HG02798 (cell line): ENCODE data around the gene C9orf43.
"Not testable (repeated sequence)": the region's sequence is repeated elsewhere in the genome, so short reads cannot be mapped to it uniquely, and the experiment has no call there.

Source experiments
- ATAC-seq: cut with Tn5 transposase; IDR thresholded peaks from one replicate; pipeline ENCODE4 v1.9.1; 2021; ENCODE audit warnings: mild to moderate bottlenecking; ENCODE audit not compliant: unreplicated experiment, poor library complexity

C9orf43 gene

DNA sequence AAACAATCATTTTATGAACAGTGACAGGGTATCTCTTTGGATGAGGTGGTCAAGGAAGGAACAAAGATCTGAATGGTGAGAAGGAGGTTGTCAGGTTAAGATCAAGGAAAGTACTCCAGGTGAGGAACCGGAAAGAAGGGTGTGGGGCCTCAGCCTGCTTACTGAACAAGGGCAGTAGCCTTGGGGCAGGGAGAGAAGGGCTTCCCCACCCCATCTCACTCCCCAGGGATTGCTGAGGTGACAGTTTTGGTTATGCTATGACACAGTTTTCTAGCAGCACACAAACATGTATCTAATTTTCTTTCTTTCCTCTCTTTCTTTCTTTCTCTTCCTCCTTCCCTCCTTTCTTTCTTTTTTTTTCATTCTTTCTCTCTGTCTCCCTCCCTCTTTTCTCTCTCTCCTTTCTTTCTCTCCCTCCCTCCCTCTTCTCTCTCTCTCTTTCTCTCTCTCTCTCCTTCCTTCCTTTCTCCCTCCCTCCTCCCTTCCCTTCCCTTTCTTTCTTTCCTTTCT lies 29.6 kb upstream of the C9orf43 start:
- peak; percentile 53 for ATAC-seq

DNA sequence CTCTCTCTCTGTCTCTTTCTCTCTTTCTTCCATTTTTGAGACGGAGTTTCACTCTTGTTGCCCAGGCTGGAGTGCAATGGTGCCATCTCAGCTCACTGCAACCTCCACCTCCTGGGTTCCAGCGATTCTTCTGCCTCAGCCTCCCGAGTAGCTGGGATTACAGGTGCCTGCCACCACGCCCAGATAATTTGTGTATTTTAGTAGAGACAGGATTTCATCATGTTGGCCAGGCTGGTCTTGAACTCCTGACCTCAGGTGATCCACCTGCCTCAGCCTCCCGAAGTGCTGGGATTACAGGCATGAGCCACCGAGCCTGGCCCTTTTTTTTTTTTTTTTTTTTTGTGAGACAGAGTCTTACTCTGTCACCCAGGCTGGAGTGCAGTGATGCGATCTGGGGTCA lies 29.1 kb upstream of the C9orf43 start:
- ATAC-seq: not testable (repeated sequence)

DNA sequence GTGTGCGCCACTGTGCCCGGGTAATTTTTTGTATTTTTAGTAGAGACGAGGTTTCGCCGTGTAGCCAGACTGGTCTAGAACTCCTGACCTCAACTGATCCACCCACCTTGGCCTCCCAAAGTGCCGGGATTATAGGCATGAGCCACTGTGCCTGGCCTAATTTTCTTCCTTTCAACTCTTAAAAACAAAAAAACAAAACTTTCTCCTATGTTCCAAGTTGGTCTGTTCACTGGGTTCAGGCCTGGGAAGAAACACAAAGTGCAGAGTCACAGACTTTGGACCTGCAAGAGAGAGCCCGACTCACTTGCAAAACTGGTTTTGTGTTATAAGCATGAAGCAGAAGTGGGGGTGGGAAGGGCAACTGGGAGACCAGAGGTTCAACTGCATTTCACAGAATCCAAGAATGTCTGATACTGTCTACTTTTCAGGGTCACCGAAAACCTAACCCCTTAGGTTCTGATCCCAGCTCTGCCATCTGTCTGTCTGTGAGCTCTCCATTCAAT lies 28.6 kb upstream of the C9orf43 start:
- no peak for ATAC-seq

DNA sequence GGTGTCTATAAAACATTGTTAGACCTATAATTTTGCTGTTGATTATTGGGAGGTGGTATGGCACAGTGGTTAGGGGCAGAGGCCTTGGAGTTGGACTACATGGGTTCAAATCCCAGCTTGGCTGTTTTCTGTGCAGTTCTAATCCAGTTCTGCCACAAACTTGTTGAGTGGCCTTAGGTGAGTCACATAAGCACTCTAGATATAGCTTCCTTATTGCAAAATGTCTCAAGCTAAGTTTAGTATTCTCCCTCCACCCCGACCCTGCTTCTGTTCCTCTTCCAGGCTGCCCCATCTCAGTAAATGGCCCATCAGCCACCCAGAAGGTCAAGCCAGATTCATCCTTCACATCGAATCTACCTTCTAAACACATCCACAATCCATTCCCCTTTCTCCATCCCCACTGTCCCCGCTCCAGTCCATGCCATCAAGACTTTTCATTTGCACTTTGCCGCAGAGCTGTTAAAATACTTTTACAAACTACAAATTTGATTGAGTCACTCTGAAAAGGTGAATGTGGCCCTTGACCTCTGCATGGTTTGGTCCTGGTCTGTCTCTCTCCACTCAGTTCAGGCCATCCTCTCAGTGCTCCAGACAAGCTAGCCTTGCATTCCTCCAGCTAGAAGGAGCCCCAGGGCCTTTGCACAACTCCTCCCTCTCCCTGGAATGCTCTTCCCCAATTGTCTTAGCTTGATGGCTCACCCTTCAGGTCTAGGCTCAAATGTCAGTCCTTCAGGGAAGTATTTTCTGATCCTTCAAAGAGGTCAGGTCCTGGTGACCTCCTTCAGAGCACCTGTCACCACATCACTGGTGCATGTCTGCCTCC lies 23.8 kb upstream of the C9orf43 start:
- ATAC-seq: no peak

DNA sequence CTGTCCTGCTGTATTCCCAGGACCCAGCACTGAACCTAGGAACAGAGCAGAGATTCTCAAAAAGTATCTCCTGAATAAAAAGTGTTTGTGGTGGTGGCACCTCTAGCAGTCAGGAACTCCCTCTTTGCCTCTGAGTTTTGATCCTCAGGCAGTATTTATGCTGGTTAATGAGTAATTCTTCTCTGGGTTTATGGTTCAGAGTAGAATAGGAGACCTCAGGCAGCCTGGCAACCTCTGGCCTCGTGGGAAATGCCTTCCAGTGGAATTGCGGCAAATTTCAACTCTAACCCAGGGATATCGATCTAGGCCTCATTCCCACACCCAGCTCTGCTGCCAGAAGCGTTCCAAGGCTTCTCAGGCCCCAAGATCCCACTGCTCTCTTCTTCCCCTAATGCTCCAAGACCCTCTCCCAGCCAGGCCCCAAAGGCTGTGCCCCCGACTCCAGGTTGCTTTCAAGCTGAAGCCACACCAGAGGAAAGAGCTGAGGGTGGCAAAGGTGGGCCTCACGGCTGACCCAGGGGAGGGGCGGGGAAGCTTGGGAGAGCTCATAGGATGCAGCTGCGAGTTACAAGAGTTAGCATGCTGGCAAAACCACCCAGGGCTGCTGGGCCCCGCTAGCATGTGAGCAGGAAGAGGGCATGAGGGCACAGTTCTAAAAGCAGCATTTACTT lies 22.9 kb upstream of the C9orf43 start:
- no peak for ATAC-seq

DNA sequence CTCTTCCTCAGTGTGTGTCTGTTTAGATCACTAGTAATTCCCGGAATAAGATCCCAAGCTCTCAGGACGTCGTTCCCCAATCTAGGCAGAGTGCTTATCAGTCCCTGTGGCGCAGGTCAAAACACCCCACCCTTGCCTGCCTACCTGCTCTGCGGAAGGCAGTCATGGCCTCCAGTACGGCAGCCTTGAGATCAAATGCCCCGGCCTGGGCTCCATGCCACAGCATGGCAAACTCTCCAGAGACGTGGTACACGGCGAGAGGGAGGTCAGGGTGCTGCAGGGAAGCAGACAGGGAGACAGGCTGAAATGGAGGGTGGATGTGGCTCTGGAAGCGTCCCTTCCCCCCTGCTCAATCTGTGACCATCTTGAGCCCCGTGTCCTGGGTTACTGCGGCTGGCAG lies 21.7 kb upstream of the C9orf43 start:
- ATAC-seq: no peak

DNA sequence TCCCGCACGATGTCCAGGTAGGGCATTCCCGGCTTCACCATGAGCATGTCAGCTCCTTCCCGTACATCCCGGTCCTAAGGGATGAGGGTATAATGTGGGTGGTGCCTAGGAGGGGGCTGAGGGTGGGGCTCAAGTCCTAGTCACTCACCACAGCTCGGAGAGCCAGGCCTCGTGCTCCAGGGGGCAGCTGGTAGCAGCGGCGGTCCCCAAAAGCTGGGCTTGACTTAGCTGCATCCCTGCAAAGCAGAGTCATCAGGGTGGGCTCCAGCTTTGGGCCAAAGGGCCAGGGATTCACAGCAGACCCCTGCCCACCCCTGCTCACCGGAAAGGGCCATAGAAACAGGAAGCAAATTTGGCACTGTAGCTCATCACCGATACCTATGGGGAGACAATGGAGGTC lies 21.1 kb upstream of the C9orf43 start:
- ATAC-seq: no peak

- no peak for ATAC-seq
These were observed 20.2 kb upstream of the C9orf43 start for GRCh38 chr9:113390192-113390960.

GRCh38 chr9:113391917-113392316 lies 18.6 kb upstream of the C9orf43 start:
- no peak for ATAC-seq

DNA sequence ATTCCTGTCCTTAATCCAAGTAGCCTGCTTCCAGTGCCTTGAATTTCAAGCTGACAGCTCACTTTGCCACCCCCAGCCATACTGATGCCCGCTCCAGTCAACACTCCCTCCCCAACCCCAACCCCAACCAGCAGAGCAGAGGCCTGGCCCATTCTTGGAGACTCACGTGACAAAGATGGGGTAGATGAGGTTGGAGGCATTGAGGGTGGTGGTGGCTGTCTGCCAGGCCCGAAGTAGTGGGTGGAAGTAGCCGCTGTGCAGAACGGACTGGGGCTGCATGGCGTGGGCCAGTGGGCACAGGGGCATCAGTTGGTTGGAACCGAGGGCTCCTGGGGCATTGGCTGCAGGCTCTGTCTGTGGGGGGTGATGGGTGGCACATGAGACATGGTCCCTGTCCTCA lies 17.3 kb upstream of the C9orf43 start:
- ATAC-seq: no peak

GRCh38 chr9:113395000-113395861 lies 15.3 kb upstream of the C9orf43 start:
- no peak for ATAC-seq

DNA sequence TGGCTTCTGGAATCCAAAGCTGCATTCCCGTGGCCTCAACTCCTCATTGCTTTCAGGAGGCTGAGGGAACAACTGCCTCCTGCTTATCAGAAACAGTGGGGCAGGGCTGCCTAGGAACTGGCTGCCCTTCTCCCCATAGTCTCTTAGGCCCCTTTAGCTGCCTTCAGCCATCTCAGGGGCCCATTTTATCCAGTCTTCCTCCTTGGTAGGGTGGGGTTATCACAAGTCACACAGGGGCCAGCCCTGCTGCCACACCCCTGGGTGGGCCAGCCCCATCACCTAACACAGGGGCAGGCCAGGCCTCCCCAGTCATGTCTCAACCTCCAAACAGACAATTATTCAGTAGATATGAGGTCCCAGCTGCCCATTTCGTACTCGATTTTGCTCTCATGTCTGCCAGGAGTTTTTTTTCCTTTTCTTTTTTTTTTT lies 13.3 kb upstream of the C9orf43 start:
- no peak for ATAC-seq

GRCh38 chr9:113398796-113399195 lies 11.8 kb upstream of the C9orf43 start:
- ATAC-seq: no peak

DNA sequence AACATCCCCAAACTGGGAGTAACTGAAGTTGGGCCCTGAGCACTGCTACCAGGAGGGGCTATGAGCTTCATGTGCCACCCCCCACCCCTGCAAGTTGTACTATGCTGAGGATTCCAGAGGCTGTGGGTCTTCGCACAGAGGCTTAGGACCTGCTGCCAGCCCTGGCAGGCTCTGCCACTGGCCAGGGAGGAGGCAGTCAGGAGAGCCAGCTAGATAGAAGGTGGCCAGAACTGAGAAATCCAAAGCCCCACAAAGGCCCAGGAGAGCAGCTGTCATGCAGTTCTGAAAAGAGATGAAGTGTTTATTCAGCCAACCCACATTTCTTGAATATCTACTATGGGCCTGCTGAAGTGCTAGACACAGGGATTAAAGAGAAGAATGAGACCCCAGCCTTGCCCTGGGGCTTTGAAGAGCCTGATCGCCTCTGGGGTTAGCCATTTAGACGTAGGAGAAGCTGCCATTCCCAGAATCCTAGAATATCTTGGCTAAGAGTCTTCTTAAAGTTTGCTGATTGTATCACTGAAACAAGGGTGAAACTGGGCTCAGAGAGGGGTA lies 10.8 kb upstream of the C9orf43 start:
- no peak for ATAC-seq

DNA sequence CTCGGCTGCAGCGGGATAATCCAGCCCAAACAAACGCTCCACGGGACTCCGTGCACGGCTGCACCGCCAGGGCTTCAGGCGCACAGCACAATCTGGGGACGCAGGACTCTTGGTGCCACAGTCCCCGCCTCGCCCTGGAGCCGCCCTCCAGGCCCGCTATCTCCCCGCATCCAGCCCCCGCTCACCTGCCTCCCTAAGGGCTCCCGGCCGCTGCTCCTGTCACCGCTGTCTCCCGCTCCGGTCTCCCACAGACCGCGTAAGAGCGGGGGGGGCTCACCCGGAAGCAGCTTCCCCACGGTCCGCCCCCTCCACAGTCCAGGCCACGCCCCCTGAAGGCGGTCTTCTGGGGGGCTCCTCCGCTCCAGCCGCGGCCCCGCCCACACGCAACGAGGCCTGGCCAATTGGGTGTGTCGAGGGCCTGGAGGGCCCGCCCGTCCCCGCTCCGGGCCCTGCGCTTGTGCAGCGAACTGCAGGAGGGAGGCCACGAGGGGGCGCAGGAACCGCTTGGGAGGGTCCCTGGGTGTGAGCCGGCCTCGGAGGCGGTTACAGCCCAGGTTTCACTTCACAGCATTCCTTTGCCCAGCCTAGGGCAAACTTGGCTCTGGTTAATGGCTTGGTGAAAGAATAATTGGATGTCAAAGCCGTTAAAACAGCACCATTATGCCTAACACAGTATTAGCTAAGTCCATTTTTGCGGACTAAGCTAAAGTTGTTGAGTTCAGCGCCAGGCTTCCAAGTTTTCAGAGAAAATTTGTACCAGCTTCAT lies 9.3 kb upstream of the C9orf43 start, which contains the start of gene ALAD:
Gene ALAD, minus strand, starts transcription at position 258 of the 766 bp plus-strand sequence. CDS start 7,725 bp downstream, outside the sequence.
- ATAC-seq: peak; percentile 100

GRCh38 chr9:113403646-113404045 lies 6.9 kb upstream of the C9orf43 start:
- ATAC-seq: no peak

DNA sequence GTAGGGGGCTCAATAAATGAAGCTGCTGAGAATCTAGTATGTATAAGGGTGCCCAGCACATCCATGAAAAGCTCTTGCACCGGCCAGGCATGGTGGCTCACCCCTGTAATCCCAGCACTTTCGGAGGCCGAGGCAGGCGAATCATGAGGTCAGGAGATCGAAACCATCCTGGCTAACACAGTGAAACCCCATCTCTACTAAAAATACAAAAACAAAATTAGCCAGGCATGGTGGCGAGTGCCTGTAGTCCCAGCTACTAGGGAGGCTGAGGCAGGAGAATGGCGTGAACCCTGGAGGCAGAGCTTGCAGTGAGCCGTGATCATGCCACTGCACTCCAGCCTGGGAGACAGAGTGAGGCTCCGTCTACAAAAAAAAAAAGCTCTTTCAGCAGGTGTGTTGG lies 4.2 kb upstream of the C9orf43 start:
- not testable (repeated sequence) for ATAC-seq

DNA sequence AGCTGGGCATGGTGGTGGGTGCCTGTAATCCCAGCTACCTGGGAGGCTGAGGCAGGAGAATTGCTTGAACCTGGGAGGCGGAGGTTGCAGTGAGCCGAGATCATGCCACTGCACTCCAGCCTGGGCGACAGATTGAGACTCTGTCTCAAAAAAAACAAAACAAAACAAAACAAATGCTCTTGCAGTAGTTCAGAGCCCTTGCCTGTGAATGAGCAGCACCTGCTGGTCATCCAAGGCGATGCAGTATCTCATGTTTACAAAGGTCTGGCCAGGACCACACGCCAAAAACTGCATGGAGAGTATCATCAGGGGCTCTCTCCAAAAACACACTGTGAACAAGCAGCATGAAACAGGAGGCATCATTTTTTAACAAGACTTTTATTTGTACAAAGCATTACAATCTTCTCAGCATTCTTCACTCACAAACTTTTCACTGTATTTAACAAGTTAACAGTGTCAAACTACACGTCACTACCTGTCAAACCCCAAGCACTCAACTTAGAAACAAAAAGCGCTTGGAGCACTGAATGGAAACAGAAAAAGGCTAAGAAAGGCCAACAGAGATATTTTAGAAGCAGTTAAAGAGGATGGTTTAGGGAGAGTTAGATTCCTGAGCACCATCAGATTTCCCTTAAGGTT lies 3.6 kb upstream of the C9orf43 start:
- ATAC-seq: peak; percentile 36
